Stomach (tissue), 9 donors: Measurements from ENCODE around the gene DIRAS1. TPM values are rescaled to one million over a fixed set of nuclear protein-coding genes. Genes with fewer than 3 reads are reported as not detected.
A peak's percentile ranks its signal among the peaks of the same experiment; 100 is the strongest.
"Not testable (repeated sequence)": the region's sequence is repeated elsewhere in the genome, so short reads cannot be mapped to it uniquely, and the experiment has no call there.

Experiments
- DNase-seq, 2 donors: peaks; one replicate each; pipeline versions ENCODE4 v3.0.0 to v3.0.0-alpha.2; 2013 to 2019
- H3K27ac ChIP-seq, 5 donors: fragments of 200-600 bp in 4 of 5; sonication (generic) in 4 of 5; one replicate each; pipeline ENCODE4 v1.5.1; 2013 to 2019; ENCODE audit warnings: mild to moderate bottlenecking in 1 of 5, moderate library complexity in 1 of 5
- H3K27me3 ChIP-seq, 3 donors: fragments of 200-600 bp; sonication (generic); one replicate each; pipeline ENCODE4 v1.5.1; 2017 to 2019; ENCODE audit warnings: mixed run types in 1 of 3
- H3K36me3 ChIP-seq, 4 donors: fragments of 200-600 bp; sonication (generic); 1 replicate in 3 of 4; 2 replicates in 1 of 4; pipeline ENCODE4 v1.5.1; 2016 to 2019
- H3K4me1 ChIP-seq, 4 donors: fragments of 200-600 bp; sonication (generic); one replicate each; pipeline ENCODE4 v1.5.1; 2016 to 2019
- H3K4me3 ChIP-seq, 4 donors: fragments of 200-600 bp; sonication (generic) in 3 of 4; one replicate each; pipeline ENCODE4 v1.5.1; 2016 to 2019; ENCODE audit warnings: mild to moderate bottlenecking in 1 of 4
- H3K9me3 ChIP-seq, 4 donors: fragments of 200-600 bp; sonication (generic); one replicate each; pipeline ENCODE4 v1.5.1; 2016 to 2019
- EP300 ChIP-seq: sonication (generic); formaldehyde crosslinking; IDR thresholded peaks from one replicate; pipeline ENCODE4 v1.6.1; 2017; ENCODE audit warnings: antibody characterized with exemption
- POLR2A ChIP-seq, 4 donors: fragments of 450-650 bp; IDR thresholded peaks; one replicate each; pipeline ENCODE4 v1.6.1; 2016; ENCODE audit warnings: antibody characterized with exemption in 4 of 4, control low read depth in 2 of 4, mild to moderate bottlenecking in 1 of 4, moderate library complexity in 1 of 4
- POLR2AphosphoS5 ChIP-seq, 3 donors: sonication (generic); formaldehyde crosslinking; IDR thresholded peaks; one replicate each; pipeline ENCODE4 v1.6.1; 2016; ENCODE audit warnings: antibody characterized with exemption in 3 of 3
- WGBS, 5 donors: extraction: QIAGEN DNeasy Blood & Tissue Kit in 3 of 5; methylation state at CpG; one replicate each; pipeline versions ENCODE4 v1.1.5 to v1.1.7; 2013 to 2018; 5-methylcytosine and 5-hydroxymethylcytosine counted together
- intact Hi-C: fragments of 100-400 bp; cut with DNase I; formaldehyde crosslinking; loops from one replicate; pipeline ENCODE4 v1.15.1; 2023; ENCODE audit warnings: low total_unique reads
- polyA plus RNA-seq, 3 donors: library from polyadenylated mRNA; stranded (reverse); fragments of 200-250 nt; gene quantifications; one replicate each; pipeline ENCODE4 v1.2.3, GENCODE V29; 2013
- total RNA-seq, 5 donors: library from RNA; depleted of rRNA; stranded (reverse); fragments of >200 nt; gene quantifications; one replicate each; pipeline versions ENCODE4 v1.1.0 to v1.2.3, GENCODE V29; 2014 to 2016
- TF ChIP-seq, protein P1 (sequence below), 7 experiments: fragments of 450-650 bp in 4 of 7; fragments of 200-600 bp in 3 of 7; sonication (generic) in 3 of 7; IDR thresholded peaks; one replicate each; pipeline ENCODE4 v1.5.1; 2016 to 2019; ENCODE audit warnings: antibody characterized with exemption in 7 of 7, control low read depth in 2 of 7, mild to moderate bottlenecking in 1 of 7
- donor health status: healthy with polysubstance abuse.
- donor health status: Bipolar disorder and iron deficiency.
- donor health status: healthy.

The DIRAS1 gene
- total and polyA plus RNA-seq, 8 donors, result 0.73 to 8.4 (median 2.1) TPM; not detected in 1

DNA sequence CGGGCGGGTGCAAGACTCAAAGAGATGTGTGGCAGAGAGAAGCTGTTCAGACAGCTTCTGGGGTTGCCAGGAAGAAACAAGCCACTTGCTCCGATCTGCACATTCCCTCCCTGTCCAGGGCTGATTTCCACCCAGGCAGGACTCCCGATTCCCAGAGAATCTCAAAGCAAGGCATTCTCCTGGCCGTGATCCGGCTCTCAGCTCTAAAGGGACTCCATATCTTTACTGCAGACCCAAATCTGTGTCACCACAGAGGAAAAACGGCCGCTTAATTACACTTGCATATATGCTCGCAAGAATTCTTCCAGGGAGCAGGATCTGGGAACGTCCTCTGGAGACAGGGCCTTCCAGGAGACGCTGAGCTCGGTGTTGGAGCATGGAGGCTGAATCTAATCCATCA is 44.3 kb downstream of the DIRAS1 start:
- no peak for DNase-seq
- TF ChIP-seq POLR2AphosphoS5 (IDR thresholded peaks at IDR 0.05) (no peak), EP300 (no peak), POLR2A (IDR thresholded peaks at IDR 0.05) (no peak)
- TF ChIP-seq, protein P1, sequence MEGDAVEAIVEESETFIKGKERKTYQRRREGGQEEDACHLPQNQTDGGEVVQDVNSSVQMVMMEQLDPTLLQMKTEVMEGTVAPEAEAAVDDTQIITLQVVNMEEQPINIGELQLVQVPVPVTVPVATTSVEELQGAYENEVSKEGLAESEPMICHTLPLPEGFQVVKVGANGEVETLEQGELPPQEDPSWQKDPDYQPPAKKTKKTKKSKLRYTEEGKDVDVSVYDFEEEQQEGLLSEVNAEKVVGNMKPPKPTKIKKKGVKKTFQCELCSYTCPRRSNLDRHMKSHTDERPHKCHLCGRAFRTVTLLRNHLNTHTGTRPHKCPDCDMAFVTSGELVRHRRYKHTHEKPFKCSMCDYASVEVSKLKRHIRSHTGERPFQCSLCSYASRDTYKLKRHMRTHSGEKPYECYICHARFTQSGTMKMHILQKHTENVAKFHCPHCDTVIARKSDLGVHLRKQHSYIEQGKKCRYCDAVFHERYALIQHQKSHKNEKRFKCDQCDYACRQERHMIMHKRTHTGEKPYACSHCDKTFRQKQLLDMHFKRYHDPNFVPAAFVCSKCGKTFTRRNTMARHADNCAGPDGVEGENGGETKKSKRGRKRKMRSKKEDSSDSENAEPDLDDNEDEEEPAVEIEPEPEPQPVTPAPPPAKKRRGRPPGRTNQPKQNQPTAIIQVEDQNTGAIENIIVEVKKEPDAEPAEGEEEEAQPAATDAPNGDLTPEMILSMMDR (IDR thresholded peaks at IDR 0.05), result no peak
- H3K4me1 ChIP-seq, result peaks cover 0 to 14% (median 6%) of the 10 kb centered on the region in 4 donors
- intact Hi-C loops, result no loop called here
- peaks cover 0 to 7% (median 0%) of the 10 kb centered on the region in 4 donors for H3K36me3 ChIP-seq
- no peaks in the 10 kb centered on the region for H3K27me3 ChIP-seq
- no peak overlapping the region for H3K4me3 ChIP-seq
- H3K9me3 ChIP-seq, result no peaks in the 10 kb centered on the region
- H3K27ac ChIP-seq, result peak overlapping the region in 2 of 5 donors; percentile 7 to 58
- 75 to 83% (median 78%) methylated on average over 11 to 12 of the region's 12 CpGs for WGBS, 5 donors

DNA sequence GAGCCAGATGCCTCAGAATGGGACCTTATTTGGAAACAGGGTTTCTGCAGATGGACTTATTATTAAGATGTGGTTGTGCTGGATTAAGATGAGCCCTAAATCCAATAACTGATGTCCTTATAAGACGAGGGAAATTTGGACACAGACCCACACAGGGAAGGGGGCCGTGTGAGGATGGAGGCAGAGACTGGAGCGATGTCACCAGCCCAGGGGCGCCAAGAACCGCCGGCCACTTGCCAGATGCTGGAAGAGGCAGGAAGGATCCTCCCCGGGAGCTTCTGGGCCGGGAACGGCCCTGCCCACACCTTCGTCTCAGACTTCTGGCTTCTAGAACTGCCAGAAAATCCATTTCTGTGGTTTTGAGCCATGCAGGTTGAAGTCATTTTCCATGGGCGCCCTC is 45.3 kb downstream of the DIRAS1 start:
- 57 to 68% (median 65%) methylated on average over 9 to 11 of the region's 11 CpGs for WGBS, 5 donors
- TF ChIP-seq EP300 (no peak), POLR2AphosphoS5 (IDR thresholded peaks at IDR 0.05) (no peak), POLR2A (IDR thresholded peaks at IDR 0.05) (no peak)
- TF ChIP-seq, protein P1 (IDR thresholded peaks at IDR 0.05), result no peak
- intact Hi-C loops, result no loop called here
- Histone ChIP-seq H3K27ac (peak overlapping the region in 2 of 5 donors; percentile 69), H3K36me3 (no peaks in the 10 kb centered on the region), H3K4me3 (no peak overlapping the region), H3K9me3 (no peaks in the 10 kb centered on the region), H3K4me1 (peaks cover 0 to 14% (median 6%) of the 10 kb centered on the region in 4 donors), H3K27me3 (no peaks in the 10 kb centered on the region)
- DNase-seq, result no peak

DNA sequence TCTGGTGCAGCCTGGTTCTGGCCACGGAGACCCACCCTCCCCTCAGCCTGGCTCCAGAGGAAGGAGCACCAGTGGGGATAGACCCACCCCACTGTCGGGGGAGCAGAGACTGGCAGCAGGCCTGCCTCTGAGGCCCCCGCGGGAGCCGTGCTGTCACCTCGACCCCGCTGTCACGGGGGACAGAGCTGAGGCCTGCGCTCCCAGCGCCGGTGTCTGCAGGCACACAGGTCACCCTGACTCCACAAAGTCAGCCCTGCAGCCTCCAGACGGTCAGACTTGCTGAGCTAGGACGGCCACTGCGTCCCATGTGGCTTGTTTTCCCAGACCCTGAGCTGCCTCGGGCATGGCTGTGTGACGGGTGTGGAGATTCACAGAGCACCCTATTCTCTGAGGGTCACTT is 51.0 kb downstream of the DIRAS1 start:
- Histone ChIP-seq H3K9me3 (no peaks in the 10 kb centered on the region), H3K36me3 (no peaks in the 10 kb centered on the region), H3K4me3 (no peak overlapping the region), H3K4me1 (peaks cover 0 to 10% (median 1%) of the 10 kb centered on the region in 4 donors), H3K27ac (no peak overlapping the region), H3K27me3 (no peaks in the 10 kb centered on the region)
- intact Hi-C loops, result no loop called here
- TF ChIP-seq, protein P1 (IDR thresholded peaks at IDR 0.05), result no peak
- no peak for TF ChIP-seq EP300
- no peak for TF ChIP-seq POLR2A (IDR thresholded peaks at IDR 0.05)
- TF ChIP-seq POLR2AphosphoS5 (IDR thresholded peaks at IDR 0.05), result no peak
- 75 to 84% (median 79%) methylated on average over 6 to 16 of the region's 16 CpGs for WGBS, 5 donors
- no peak for DNase-seq

DNA sequence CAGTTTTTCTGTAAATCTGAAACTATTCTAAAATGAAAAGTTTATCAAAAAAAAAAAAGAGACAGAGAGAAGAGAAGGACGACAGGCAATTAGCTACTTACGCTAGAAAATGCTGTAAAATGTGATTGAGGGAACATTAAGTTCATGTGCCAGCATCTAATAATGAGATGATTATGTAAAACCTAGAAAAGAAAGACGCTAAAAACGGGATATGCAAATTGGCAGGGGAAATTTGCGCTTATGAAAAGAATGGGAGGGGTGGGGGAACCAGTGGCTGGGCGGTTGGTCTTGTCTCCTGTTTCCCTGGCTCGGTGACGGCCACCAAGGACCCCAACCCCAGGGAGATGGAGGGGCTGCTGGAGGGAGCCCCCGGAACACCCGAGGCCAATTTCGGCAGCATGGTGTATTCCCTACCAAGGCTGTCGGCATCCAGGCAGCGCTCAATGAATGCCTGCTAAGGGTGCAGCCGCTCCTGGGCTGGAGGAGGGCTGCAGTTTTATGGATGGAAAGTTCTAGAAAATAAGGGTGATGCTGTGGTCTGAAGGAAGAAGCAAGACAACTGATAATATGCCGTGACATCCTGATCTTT is 52.9 kb downstream of the DIRAS1 start:
- TF ChIP-seq, protein P1 (IDR thresholded peaks at IDR 0.05), result no peak
- Histone ChIP-seq H3K4me1 (no peaks in the 10 kb centered on the region), H3K9me3 (peaks cover 0 to 3% (median 0%) of the 10 kb centered on the region in 4 donors), H3K27ac (no peak overlapping the region), H3K36me3 (no peaks in the 10 kb centered on the region), H3K27me3 (no peaks in the 10 kb centered on the region), H3K4me3 (no peak overlapping the region)
- 81 to 86% (median 84%) methylated on average over 15 of the region's 15 CpGs for WGBS, 5 donors
- DNase-seq, result no peak
- intact Hi-C loops, result no loop called here

DNA sequence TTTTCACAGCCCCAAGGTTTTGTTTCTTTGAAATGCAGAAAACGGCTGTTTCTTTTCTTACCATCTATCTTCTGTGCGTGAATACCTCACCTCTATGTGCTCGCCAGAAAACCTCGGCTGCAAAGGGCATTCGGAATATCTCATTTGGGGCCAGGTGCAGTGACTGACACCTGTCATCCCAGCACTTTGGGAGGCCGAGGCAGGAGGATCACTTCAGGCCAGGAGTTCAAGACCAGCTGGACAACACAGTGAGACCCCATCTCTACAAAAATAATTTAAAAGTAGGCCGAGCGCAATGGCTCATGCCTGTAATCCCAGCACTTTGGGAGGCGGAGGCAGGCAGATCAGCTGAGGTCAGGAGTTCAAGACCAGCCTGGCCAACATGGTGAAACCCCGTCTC is 53.8 kb downstream of the DIRAS1 start:
- intact Hi-C loops, H3K36me3 ChIP-seq: not testable (repeated sequence)

More for the DNA sequence above, 53.8 kb downstream of the DIRAS1 start:
- H3K27ac ChIP-seq, H3K9me3 ChIP-seq, H3K4me3 ChIP-seq, H3K4me1 ChIP-seq, DNase-seq, H3K27me3 ChIP-seq: not testable (repeated sequence)
- WGBS, 5 donors, result 89 to 96% (median 94%) methylated on average over 10 of the region's 10 CpGs
